ENCODE measurements around the gene SETD4.

Gene SETD4

GRCh38 chr21:35993875-35994490 lies 66.3 kb downstream of the SETD4 start:
- Mint-ChIP-seq H3K4me3 (no peak overlapping the region), H3K36me3 (no peaks in the 10 kb centered on the region), H3K27ac (no peak overlapping the region), H3K27me3 (peaks cover 14 to 24% of the 10 kb centered on the region in 2 donors), H3K4me1 (no peaks in the 10 kb centered on the region), H3K9me3 (no peaks in the 10 kb centered on the region)
- DNase-seq (no peak), ATAC-seq (replicated peaks) (no peak)

- DNase-seq (no peak), ATAC-seq (replicated peaks) (no peak)
- no peak overlapping the region for H3K27ac Mint-ChIP-seq
- peaks cover 6 to 17% of the 10 kb centered on the region in 2 donors for H3K27me3 Mint-ChIP-seq
- no peaks in the 10 kb centered on the region for H3K4me1 Mint-ChIP-seq
- no peaks in the 10 kb centered on the region for H3K9me3 Mint-ChIP-seq
- H3K36me3 Mint-ChIP-seq, result no peaks in the 10 kb centered on the region
- H3K4me3 Mint-ChIP-seq, result no peak overlapping the region
These were observed 69.2 kb downstream of the SETD4 start for GRCh38 chr21:35991131-35991530.

- H3K27me3 Mint-ChIP-seq, result peaks cover 6 to 17% of the 10 kb centered on the region in 2 donors
- ATAC-seq (replicated peaks) (no peak), DNase-seq (no peak)
- H3K9me3 Mint-ChIP-seq, result no peaks in the 10 kb centered on the region
- H3K27ac Mint-ChIP-seq, result no peak overlapping the region
- H3K4me1 Mint-ChIP-seq, result no peaks in the 10 kb centered on the region
- H3K4me3 Mint-ChIP-seq, result no peak overlapping the region
- no peaks in the 10 kb centered on the region for H3K36me3 Mint-ChIP-seq
These were observed 69.7 kb downstream of the SETD4 start for GRCh38 chr21:35990609-35991008.

- ATAC-seq (replicated peaks) (no peak), DNase-seq (no peak)
- H3K4me3 Mint-ChIP-seq, result no peak overlapping the region
- peaks cover 6 to 30% of the 10 kb centered on the region in 2 donors for H3K27me3 Mint-ChIP-seq
- H3K27ac Mint-ChIP-seq, result no peak overlapping the region
- H3K9me3 Mint-ChIP-seq, result no peaks in the 10 kb centered on the region
- H3K4me1 Mint-ChIP-seq, result no peaks in the 10 kb centered on the region
- H3K36me3 Mint-ChIP-seq, result no peaks in the 10 kb centered on the region
These were observed 71.1 kb downstream of the SETD4 start for GRCh38 chr21:35989138-35989735.

GRCh38 chr21:35988416-35989137 lies 71.7 kb downstream of the SETD4 start:
- no peak for ATAC-seq (replicated peaks)
- Mint-ChIP-seq H3K36me3 (no peaks in the 10 kb centered on the region), H3K4me3 (no peak overlapping the region), H3K4me1 (no peaks in the 10 kb centered on the region), H3K27me3 (peaks cover 6 to 36% of the 10 kb centered on the region in 2 donors), H3K27ac (no peak overlapping the region), H3K9me3 (no peaks in the 10 kb centered on the region)
- no peak for DNase-seq

- Mint-ChIP-seq H3K4me3 (no peak overlapping the region), H3K9me3 (no peaks in the 10 kb centered on the region), H3K36me3 (no peaks in the 10 kb centered on the region), H3K27me3 (peaks cover 9 to 45% of the 10 kb centered on the region in 2 donors), H3K27ac (no peak overlapping the region), H3K4me1 (no peaks in the 10 kb centered on the region)
- DNase-seq (no peak), ATAC-seq (replicated peaks) (no peak)
These were observed 72.9 kb downstream of the SETD4 start for GRCh38 chr21:35987475-35987874.

- Mint-ChIP-seq H3K27ac (no peak overlapping the region), H3K9me3 (no peaks in the 10 kb centered on the region), H3K36me3 (no peaks in the 10 kb centered on the region), H3K4me1 (no peaks in the 10 kb centered on the region), H3K27me3 (peaks cover 20 to 59% of the 10 kb centered on the region in 2 donors), H3K4me3 (no peak overlapping the region)
- DNase-seq (no peak), ATAC-seq (replicated peaks) (no peak)
These were observed 75.5 kb downstream of the SETD4 start for GRCh38 chr21:35984654-35985361.

Measured in stimulated activated naive B cell treated with anti-CD40 and anti-IgM and Interleukin-4, amounts not matched to agents 10 μg/mL and 1 μg/mL and 100 μg/mL, for 72 hours (primary cell).